PFSK-1 (cell line): Measurements from ENCODE around the gene DDX50.

Experiments
- FOXP2 ChIP-seq: optimal IDR thresholded peaks from 2 replicates; pipeline ENCODE3; 2011; ENCODE audit warnings: borderline replicate concordance, control low read depth, inconsistent platforms; ENCODE audit not compliant: insufficient read depth; ENCODE audit errors: extremely low read length, extremely low read depth
- POLR2AphosphoS5 ChIP-seq: IDR thresholded peaks from 2 replicates; pipeline ENCODE4 v1.6.1; 2012; ENCODE audit warnings: low read depth, mild to moderate bottlenecking, control low read depth, low read length, moderate library complexity
- REST ChIP-seq, 2 experiments: IDR thresholded peaks; 2 replicates each; pipeline versions ENCODE4 v1.6.1 to v1.8.0; 2011 to 2012; ENCODE audit warnings: low read depth in 2 of 2, low read length in 2 of 2, control low read depth in 1 of 2, inconsistent platforms in 1 of 2, mild to moderate bottlenecking in 1 of 2, moderate library complexity in 1 of 2; ENCODE audit not compliant: insufficient read depth in 1 of 2
- SIN3A ChIP-seq: IDR thresholded peaks from 2 replicates; pipeline ENCODE4 v1.6.1; 2012; ENCODE audit warnings: mild to moderate bottlenecking, low read length, moderate library complexity, borderline replicate concordance; ENCODE audit not compliant: insufficient read depth
- TAF1 ChIP-seq: IDR thresholded peaks from 2 replicates; pipeline ENCODE4 v1.6.1; 2012; ENCODE audit warnings: low read length, control low read depth, borderline replicate concordance; ENCODE audit not compliant: insufficient read depth

DDX50 gene

GRCh38 chr10:68957284-68957615, 56.1 kb downstream of the DDX50 start:
- TF ChIP-seq REST (IDR thresholded peaks at IDR 0.05; ENCODE audit: insufficient read depth in 1 of 2, low read depth in 2 of 2, low read length in 2 of 2) (no peak), TAF1 (no peak), POLR2AphosphoS5 (no peak), FOXP2 (no peak), SIN3A (no peak)

- TF ChIP-seq FOXP2 (no peak), SIN3A (no peak), TAF1 (no peak), REST (IDR thresholded peaks at IDR 0.05; ENCODE audit: insufficient read depth in 1 of 2, low read depth in 2 of 2, low read length in 2 of 2) (no peak), POLR2AphosphoS5 (no peak)
These were observed 56.5 kb downstream of the DDX50 start for GRCh38 chr10:68957654-68958053.

GRCh38 chr10:68959695-68960527, 58.8 kb downstream of the DDX50 start:
- TF ChIP-seq POLR2AphosphoS5 (no peak), FOXP2 (no peak), SIN3A (no peak), TAF1 (no peak)

- no peak for TF ChIP-seq POLR2AphosphoS5
- TF ChIP-seq SIN3A: no peak
- no peak for TF ChIP-seq TAF1
- no peak for TF ChIP-seq REST (IDR thresholded peaks at IDR 0.05; ENCODE audit: insufficient read depth in 1 of 2, low read depth in 2 of 2, low read length in 2 of 2)
- no peak for TF ChIP-seq FOXP2
These were observed 62.0 kb downstream of the DDX50 start for GRCh38 chr10:68963151-68963550.

GRCh38 chr10:68973975-68974374, 72.9 kb downstream of the DDX50 start:
- TF ChIP-seq SIN3A (no peak), POLR2AphosphoS5 (no peak), FOXP2 (no peak), TAF1 (no peak), REST (IDR thresholded peaks at IDR 0.05; ENCODE audit: insufficient read depth in 1 of 2, low read depth in 2 of 2, low read length in 2 of 2) (no peak)
